IMR-90 (cell line): ENCODE measurements around the gene CDH23. TPM values are rescaled to one million over a fixed set of nuclear protein-coding genes. Genes with fewer than 3 reads are reported as not detected.

Experiments used
- ATAC-seq: fragments of 200-7000 bp; cut with Tn5 transposase; 2 replicates; pipeline ENCODE4 v1.9.1; 2020; ENCODE audit warnings: low read depth, mild to moderate bottlenecking, moderate library complexity
- BruUV-seq: library from RNA; stranded (reverse); fragments of 400-500 nt; replicated peaks from 2 replicates; lab custom pipeline; 2021; lab: Mats Ljungman, UMichigan
- CTCF ChIA-PET: fragments of 300-600 bp; formaldehyde crosslinking; extraction: SDS; loops from one replicate; lab custom pipeline; 2021; ENCODE audit warnings: antibody characterized with exemption; lab: Yijun Ruan, JAX
- POLR2A ChIA-PET: fragments of 300-600 bp; sonication (Branson Sonifier 250); formaldehyde crosslinking; loops from one replicate; lab custom pipeline; 2022; ENCODE audit warnings: antibody characterized with exemption; ENCODE audit not compliant: unreplicated experiment; lab: Charles Lee
- DNase-seq: peaks from one replicate; pipeline ENCODE4 v3.0.0; 2013
- H2AFZ ChIP-seq: replicated peaks from 2 replicates; pipeline ENCODE3; 2013; ENCODE audit warnings: low read length, mild to moderate bottlenecking; ENCODE audit not compliant: poor library complexity
- H2AK5ac ChIP-seq: 2 replicates; pipeline ENCODE4 v1.6.1; 2013; ENCODE audit warnings: low read depth, low read length, inconsistent platforms
- H2AK9ac ChIP-seq: replicated peaks from 2 replicates; pipeline ENCODE3; 2013; ENCODE audit warnings: mild to moderate bottlenecking, low read depth, low read length, moderate library complexity; ENCODE audit not compliant: poor library complexity
- H2BK120ac ChIP-seq: 2 replicates; pipeline ENCODE4 v1.6.1; 2013; ENCODE audit warnings: low read depth, low read length, inconsistent platforms
- H2BK15ac ChIP-seq: 3 replicates; pipeline ENCODE4 v1.6.1; 2013; ENCODE audit warnings: low read depth, low read length, inconsistent platforms
- H2BK20ac ChIP-seq: 2 replicates; pipeline ENCODE4 v1.6.1; 2013; ENCODE audit warnings: low read depth, mild to moderate bottlenecking, inconsistent platforms, low read length, moderate library complexity
- H2BK5ac ChIP-seq: 2 replicates; pipeline ENCODE4 v1.6.1; 2013; ENCODE audit warnings: mild to moderate bottlenecking, low read depth, low read length, inconsistent platforms; ENCODE audit not compliant: poor library complexity, severe bottlenecking
- H3K14ac ChIP-seq: replicated peaks from 2 replicates; pipeline ENCODE4 v1.6.1; 2013; ENCODE audit warnings: low read depth, low read length, inconsistent platforms
- H3K18ac ChIP-seq: 2 replicates; pipeline ENCODE4 v1.6.1; 2013; ENCODE audit warnings: low read depth, low read length, control low read depth
- H3K23ac ChIP-seq: 2 replicates; pipeline ENCODE4 v1.6.1; 2013; ENCODE audit warnings: low read depth, low read length, inconsistent platforms
- H3K27ac ChIP-seq: 2 replicates; pipeline ENCODE4 v1.5.1; 2013; ENCODE audit warnings: mild to moderate bottlenecking, control low read depth, low read length; ENCODE audit not compliant: insufficient read depth
- H3K27me3 ChIP-seq: 2 replicates; pipeline ENCODE4 v1.6.1; 2013; ENCODE audit warnings: low read length; ENCODE audit not compliant: control insufficient read depth, insufficient read depth
- H3K36me3 ChIP-seq: 2 replicates; pipeline ENCODE4 v1.6.1; 2013; ENCODE audit warnings: low read length, mixed read lengths; ENCODE audit not compliant: control insufficient read depth, insufficient read depth
- H3K4ac ChIP-seq: 2 replicates; pipeline ENCODE4 v1.6.1; 2013; ENCODE audit warnings: low read depth, low read length, inconsistent platforms
- H3K4me1 ChIP-seq: 2 replicates; pipeline ENCODE4 v1.6.1; 2013; ENCODE audit warnings: low read length, mixed read lengths; ENCODE audit not compliant: control insufficient read depth, insufficient read depth
- H3K4me2 ChIP-seq: 2 replicates; pipeline ENCODE4 v1.6.1; 2013; ENCODE audit warnings: low read depth, mild to moderate bottlenecking, control low read depth, low read length, moderate library complexity
- H3K4me3 ChIP-seq: 2 replicates; pipeline ENCODE4 v1.5.1; 2013; ENCODE audit warnings: low read depth, mild to moderate bottlenecking, control low read depth, low read length, moderate library complexity; ENCODE audit not compliant: insufficient read depth
- H3K56ac ChIP-seq: 2 replicates; pipeline ENCODE4 v1.6.1; 2013; ENCODE audit warnings: low read length, inconsistent platforms; ENCODE audit not compliant: insufficient read depth; ENCODE audit errors: extremely low read depth
- H3K79me1 ChIP-seq, 2 experiments: 2 replicates each; pipeline ENCODE4 v1.6.1; 2013; ENCODE audit warnings: low read length in 2 of 2, inconsistent platforms in 1 of 2, low read depth in 1 of 2
- H3K9ac ChIP-seq: 2 replicates; pipeline ENCODE4 v1.6.1; 2013; ENCODE audit warnings: low read depth, low read length, control low read depth
- H3K9me1 ChIP-seq: 2 replicates; pipeline ENCODE4 v1.6.1; 2013; ENCODE audit warnings: low read length, inconsistent platforms; ENCODE audit not compliant: insufficient read depth
- H3K9me3 ChIP-seq: 2 replicates; pipeline ENCODE4 v1.6.1; 2013; ENCODE audit warnings: low read length; ENCODE audit not compliant: control insufficient read depth, insufficient read depth
- H4K20me1 ChIP-seq: 2 replicates; pipeline ENCODE4 v1.6.1; 2013; ENCODE audit warnings: low read length, inconsistent platforms; ENCODE audit not compliant: insufficient read depth
- H4K5ac ChIP-seq: 2 replicates; pipeline ENCODE4 v1.6.1; 2013; ENCODE audit warnings: mild to moderate bottlenecking, low read depth, low read length, control low read depth
- H4K8ac ChIP-seq, 2 experiments: 2 replicates each; pipeline ENCODE4 v1.6.1; 2013; ENCODE audit warnings: low read depth in 2 of 2, low read length in 2 of 2, control low read depth in 1 of 2, inconsistent platforms in 1 of 2
- H4K91ac ChIP-seq: 2 replicates; pipeline ENCODE4 v1.6.1; 2013; ENCODE audit warnings: low read depth, low read length, inconsistent platforms; ENCODE audit not compliant: insufficient read depth
- CHD1 ChIP-seq: IDR thresholded peaks from 2 replicates; pipeline ENCODE4 v1.6.1; 2012; ENCODE audit warnings: low read depth, low read length, improper control_type of control experiment
- FOS ChIP-seq: fragments of 150-350 bp; IDR thresholded peaks from 2 replicates; pipeline ENCODE4 v1.6.1; 2016; ENCODE audit warnings: low read depth, low read length
- WGBS, 2 experiments: methylation state at CpG; one replicate each; pipeline versions ENCODE4 v1.1.5 to v1.1.7; 2013; ENCODE audit warnings: missing lambda C conversion rate in 2 of 2; ENCODE audit not compliant: insufficient read length in 1 of 2; ENCODE audit errors: extremely low coverage in 2 of 2; 5-methylcytosine and 5-hydroxymethylcytosine counted together
- dilution Hi-C: fragments of 300-500 bp; cut with HindIII; formaldehyde crosslinking; loops from one replicate; pipeline ENCODE4 v1.14.3; 2018; ENCODE audit warnings: low sequenced_read_pairs; ENCODE audit not compliant: unreplicated experiment
- in situ Hi-C: fragments of 300-500 bp; cut with MboI; formaldehyde crosslinking; loops from 3 replicates; pipeline ENCODE4 v1.14.3; 2019; ENCODE audit warnings: low sequenced_read_pairs, inconsistent platforms, mixed read lengths
- intact Hi-C: fragments of 100-400 bp; cut with micrococcal nuclease; formaldehyde crosslinking; loops from 2 replicates; pipeline ENCODE4 v1.10.0; 2022
- microRNA-seq, 2 experiments: library from miRNA; stranded (forward) in 1 of 2; unstranded in 1 of 2; fragments of 10-50 nt in 1 of 2; fragments of <30 nt in 1 of 2; gene quantifications in 1 of 2; microRNA quantifications in 1 of 2; one replicate each; pipeline versions ENCODE3 to v1.1.0; 2013 to 2020; ENCODE audit not compliant: insufficient read depth in 1 of 2, insufficient read length in 1 of 2, unreplicated experiment in 1 of 2
- polyA plus RNA-seq, 3 experiments: library from polyadenylated mRNA; depleted of rRNA; stranded (reverse); fragments of >200 nt; gene quantifications; 2 replicates each; pipeline ENCODE4 v1.2.3, GENCODE V29; 2012; ENCODE audit warnings: low replicate concordance in 1 of 3
- small RNA-seq, 5 experiments: library from RNA; depleted of rRNA; stranded (forward); fragments of <200 nt; gene quantifications; one replicate each; pipeline ENCODE3, GENCODE V24; 2012
- total RNA-seq: library from RNA; depleted of rRNA; stranded (reverse); fragments of >200 nt; gene quantifications from 2 replicates; pipeline ENCODE4 v1.2.3, GENCODE V29; 2012; rRNA removed

The CDH23 gene
- total and polyA plus RNA-seq, 2 of the 4 experiments (the other 2 are of a cell fraction) = under 0.01 to 0.03 TPM

DNA sequence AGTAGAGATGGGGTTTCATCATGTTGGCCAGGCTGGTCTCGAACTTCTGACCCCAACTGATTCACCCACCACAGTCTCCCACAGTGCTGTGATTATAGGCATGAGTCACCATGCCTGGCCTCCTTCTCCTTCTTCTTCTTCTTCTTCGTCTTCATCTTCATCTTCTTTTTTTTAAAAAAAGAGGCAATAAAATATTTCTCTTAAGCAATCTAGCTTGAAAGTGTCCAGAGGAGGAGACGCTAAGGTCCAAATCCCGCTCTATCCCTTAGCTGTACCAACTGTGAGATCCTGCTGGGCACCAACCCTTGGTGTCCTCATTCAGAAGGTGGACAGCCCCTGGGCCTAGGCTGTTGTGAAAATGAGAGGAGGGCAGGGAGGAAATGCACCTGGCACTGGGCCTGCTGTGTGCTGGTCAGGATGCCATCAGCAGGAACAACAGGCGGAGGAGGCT, 468.2 kb downstream of the CDH23 start:
- peak overlapping the region; percentile 2; the same call in 1 of the 2 replicates for H2BK120ac ChIP-seq
- CTCF ChIA-PET = interaction anchor here (0.6 kb wide), 1 partner anchor 1681 kb away, joined by 4 read pairs; no protein-coding TSS in a partner anchor
- H2BK15ac ChIP-seq = no peak overlapping the region
- peak overlapping the region; percentile 36; the same call in 1 of the 2 replicates for H2AK5ac ChIP-seq
- no peak overlapping the region for H3K4ac ChIP-seq
- no peak overlapping the region for H3K14ac ChIP-seq
- 0 out of 2 replicates have a peak overlapping the region, but pooled peaks have one; percentile 64 for H2BK20ac ChIP-seq
- DNase-seq (peak; percentile 83), ATAC-seq (no peak)
- no peaks in the 10 kb centered on the region for H3K36me3 ChIP-seq
- H3K4me2 ChIP-seq = no peak overlapping the region
- in situ Hi-C loops (no loop called here), dilution Hi-C loops (no loop called here), intact Hi-C loops (no loop called here)
- H2AFZ ChIP-seq = peak overlapping the region; percentile 40
- H4K20me1 ChIP-seq = peaks cover 9% of the 10 kb centered on the region
- H3K27ac ChIP-seq = no peak overlapping the region
- H2AK9ac ChIP-seq = no peak overlapping the region
- no peak overlapping the region for H3K9ac ChIP-seq
- peaks cover 19% of the 10 kb centered on the region for H3K4me1 ChIP-seq
- no peaks in the 10 kb centered on the region for H3K79me1 ChIP-seq
- no CpG with 5 or more reads among the region's 5 CpGs for WGBS, 2 experiments
- no peak overlapping the region; the same call in 1 of the 2 replicates for H4K91ac ChIP-seq
- H3K27me3 ChIP-seq = peaks cover 7% of the 10 kb centered on the region
- no peak overlapping the region for H3K4me3 ChIP-seq
- POLR2A ChIA-PET = no interaction called here
- no peak overlapping the region for H3K23ac ChIP-seq
- no peak overlapping the region for H4K8ac ChIP-seq
- H3K18ac ChIP-seq = no peak overlapping the region
- BruUV-seq = no TSS peak
- H3K56ac ChIP-seq = no peak overlapping the region
- H2BK5ac ChIP-seq = no peak overlapping the region
- peaks cover 16% of the 10 kb centered on the region for H3K9me1 ChIP-seq
- peak; percentile 68 for TF ChIP-seq FOS
- TF ChIP-seq CHD1 = no peak
- H4K5ac ChIP-seq = no peak overlapping the region
- no peaks in the 10 kb centered on the region for H3K9me3 ChIP-seq

Small RNA genes lying within 50 kb of the gene (microRNA-seq; reads per million reads assigned to microRNA genes)
- gene MIR7152 (ENCODE audit: insufficient read depth in 1 of 2, insufficient read length in 1 of 2, unreplicated experiment in 1 of 2) = 0 reads per million in 2 experiments
- gene RNU7-38P (ENCODE audit: insufficient read depth, insufficient read length) = not detected

Small RNA genes lying within 50 kb of the gene (small RNA-seq; reads per million reads assigned to genes)
- gene MIR7152 = 0 reads per million in 5 experiments
- gene RNU7-38P = 0 to 7.2 (median 0.08) reads per million in 5 experiments

Other genes with a start within 250 kb of the CDH23 start
- gene UNC5B, start 184.3 kb upstream of the CDH23 start, total RNA-seq = 1.4 and 1.6 TPM in 2 replicates
- 4.2 and 4.4 TPM in 2 replicates for gene UNC5B, start 184.3 kb upstream of the CDH23 start, polyA plus RNA-seq (2012; rRNA removed)
- 0.72 and 0.83 TPM in 2 replicates for gene SLC29A3, start 77.7 kb upstream of the CDH23 start, total RNA-seq
- gene SLC29A3, start 77.7 kb upstream of the CDH23 start, polyA plus RNA-seq (2012; rRNA removed) = 3.0 and 3.8 TPM in 2 replicates